A673 (cell line): ENCODE results near the gene IL17REL.

Source experiments
- CTCF ChIP-seq: fragments of 300-800, 200-600 bp; sonication (generic); conservative IDR thresholded peaks from 2 replicates; pipeline ENCODE4 v1.5.1; 2017; ENCODE audit warnings: low read depth, mild to moderate bottlenecking, antibody characterized with exemption, low read length, moderate library complexity, mixed read lengths
- EZH2 ChIP-seq: fragments of 200-600 bp; sonication (generic); IDR thresholded peaks from 2 replicates; pipeline ENCODE4 v1.6.1; 2017; ENCODE audit warnings: borderline replicate concordance, low read depth, mild to moderate bottlenecking, mixed read lengths, antibody characterized with exemption, low read length; ENCODE audit not compliant: poor library complexity, severe bottlenecking

- TF ChIP-seq CTCF = no peak
- TF ChIP-seq EZH2 = no peak
Measured at GRCh38 chr22:49991167-49991566, 21.4 kb downstream of the IL17REL start.
